ENCODE results near the gene BRMS1. TPM values are rescaled to one million over a fixed set of nuclear protein-coding genes. Genes with fewer than 3 reads are reported as not detected.

The BRMS1 gene
- total and polyA plus RNA-seq, 10 of the 15 experiments (the other 5 are each of a cell fraction or from before 2014, with no cell fraction given) = 2.1 to 85.3 (median 48.5) TPM

- TF ChIP-seq IRF5 (IDR thresholded peaks at IDR 0.05; ENCODE audit: borderline replicate concordance) (no peak), USF2 (IDR thresholded peaks at IDR 0.05; ENCODE audit: borderline replicate concordance, low read depth, low read length) (no peak), ASH2L (IDR thresholded peaks at IDR 0.05; ENCODE audit: borderline replicate concordance, low read depth) (no peak), IRF4 (IDR thresholded peaks at IDR 0.05; ENCODE audit: low read depth, low read length) (peak; percentile 44; the same call in 1 of the 2 replicates), KLF5 (IDR thresholded peaks at IDR 0.05; ENCODE audit: partially characterized antibody) (peak; percentile 32), KDM1A (IDR thresholded peaks at IDR 0.05; ENCODE audit: borderline replicate concordance) (no peak), MXI1 (IDR thresholded peaks at IDR 0.05; ENCODE audit: low read depth, low read length) (0 out of 2 replicates have a peak, but pooled peaks have one; percentile 46), RELB (IDR thresholded peaks at IDR 0.05; ENCODE audit: low read depth) (peak; percentile 35), MLLT1 (IDR thresholded peaks at IDR 0.05) (peak; percentile 73), CUX1 (IDR thresholded peaks at IDR 0.05; ENCODE audit: insufficient replicate concordance, low read depth, low read length) (no peak), SUZ12 (IDR thresholded peaks at IDR 0.05; ENCODE audit: unreplicated experiment) (no peak), FOXM1 (IDR thresholded peaks at IDR 0.05; ENCODE audit: low read depth, low read length) (no peak; the same call in 1 of the 2 replicates), BCLAF1 (IDR thresholded peaks at IDR 0.05) (no peak), DPF2 (IDR thresholded peaks at IDR 0.05) (0 out of 2 replicates have a peak, but pooled peaks have one; percentile 23), CEBPB (IDR thresholded peaks at IDR 0.05; ENCODE audit: borderline replicate concordance in 1 of 2, low read depth in 2 of 2, low read length in 2 of 2) (no peak)
Measured at GRCh38 chr11:66311965-66312548, 32.8 kb downstream of the BRMS1 start (continued).

All from GM12878 (cell line).